SU-DHL-6 (cell line): Measurements from ENCODE around the gene AQP9.

Experiments
- CTCF ChIP-seq: fragments of 200-600 bp; sonication (generic); IDR thresholded peaks from one replicate; pipeline ENCODE4 v1.5.1; 2017; ENCODE audit warnings: antibody characterized with exemption, mild to moderate bottlenecking, low read length, moderate library complexity; ENCODE audit not compliant: insufficient read depth, poor library complexity, severe bottlenecking
- EZH2phosphoT487 ChIP-seq: fragments of 200-600 bp; sonication (generic), shearing (Covaris generic); conservative IDR thresholded peaks from 2 replicates; pipeline ENCODE4 v1.6.1; 2018; ENCODE audit warnings: mild to moderate bottlenecking, antibody characterized with exemption, low read length, moderate library complexity, mixed read lengths

GRCh38 chr15:58118272-58118671 is 19.9 kb upstream of the AQP9 start:
- TF ChIP-seq CTCF (no peak), EZH2phosphoT487 (no peak)
